HepG2 (cell line): ENCODE results near the gene ETV1. TPM values are rescaled to one million over a fixed set of nuclear protein-coding genes. Genes with fewer than 3 reads are reported as not detected.

ENCODE experiments used
- ATAC-seq: fragments of 200-7000 bp; cut with Tn5 transposase; 3 replicates; pipeline ENCODE4 v1.9.1; 2020; ENCODE audit warnings: mild to moderate bottlenecking, moderate library complexity
- BruUV-seq: library from RNA; stranded (reverse); fragments of 400-500 nt; replicated peaks from 2 replicates; lab custom pipeline; 2021; lab: Mats Ljungman, UMichigan
- CTCF ChIA-PET: fragments of 300-600 bp; formaldehyde crosslinking; extraction: SDS; loops from one replicate; lab custom pipeline; 2021; ENCODE audit warnings: low total read pairs, inconsistent platforms, low intra/inter-chr PET ratio; lab: Yijun Ruan, JAX
- POLR2A ChIA-PET: fragments of 350-600 bp; sonication (Branson Sonifier 250); formaldehyde crosslinking; loops from one replicate; lab custom pipeline; 2020; ENCODE audit warnings: antibody characterized with exemption, inconsistent platforms; lab: Yijun Ruan, JAX
- DNase-seq: peaks from one replicate; pipeline ENCODE4 v3.0.0-alpha.2; 2015; ENCODE audit warnings: low spot score
- FAIRE-seq: peaks from 3 replicates; lab custom pipeline; 2011; peaks lifted over from hg19 to GRCh38; lab: Jason Lieb, UNC
- H2AFZ ChIP-seq: one replicate; pipeline ENCODE4 v1.6.1; 2011; ENCODE audit warnings: low read length, inconsistent platforms
- H3K27ac ChIP-seq: fragments of 300-600 bp; 3 replicates; pipeline ENCODE4 v1.8.0; 2011; ENCODE audit warnings: mixed run types, mild to moderate bottlenecking, mixed read lengths, low read length, inconsistent platforms; ENCODE audit not compliant: insufficient read depth; ENCODE audit errors: extremely low read length
- H3K27me3 ChIP-seq, 2 experiments: fragments of 200-600 bp in 1 of 2; 2 replicates in 1 of 2; 3 replicates in 1 of 2; pipeline versions ENCODE4 v1.6.0 to v1.8.0; 2011; ENCODE audit warnings: low read length in 2 of 2, mild to moderate bottlenecking in 2 of 2, moderate library complexity in 2 of 2, inconsistent platforms in 1 of 2; ENCODE audit not compliant: insufficient read depth in 2 of 2, control insufficient read depth in 1 of 2
- H3K36me3 ChIP-seq, 2 experiments: fragments of 200-600 bp in 1 of 2; replicated peaks in 1 of 2; 2 replicates in 1 of 2; 3 replicates in 1 of 2; pipeline versions ENCODE4 v1.5.1 to v1.8.0; 2011; ENCODE audit warnings: low read length in 2 of 2, inconsistent platforms in 1 of 2; ENCODE audit not compliant: insufficient read depth in 2 of 2, control insufficient read depth in 1 of 2
- H3K4me1 ChIP-seq: 2 replicates; pipeline ENCODE4 v1.5.1; 2012; ENCODE audit warnings: low read length, inconsistent platforms; ENCODE audit not compliant: insufficient read depth
- H3K4me2 ChIP-seq: 2 replicates; pipeline ENCODE4 v1.6.0; 2011; ENCODE audit warnings: low read depth, low read length, inconsistent platforms
- H3K4me3 ChIP-seq, 3 experiments: fragments of 200-600 bp in 1 of 3; sonication (generic), shearing (Covaris generic) in 1 of 3; replicated peaks in 1 of 3; 2 replicates each; pipeline ENCODE4 v1.5.1; 2011 to 2016; ENCODE audit warnings: low read length in 3 of 3, inconsistent platforms in 2 of 3, low read depth in 2 of 3, mild to moderate bottlenecking in 2 of 3, control low read depth in 1 of 3, mixed read lengths in 1 of 3; ENCODE audit not compliant: insufficient read depth in 1 of 3
- H3K79me2 ChIP-seq: one replicate; pipeline ENCODE4 v1.6.1; 2011; ENCODE audit warnings: low read length, inconsistent platforms; ENCODE audit not compliant: insufficient read depth
- H3K9ac ChIP-seq: 2 replicates; pipeline ENCODE4 v1.6.0; 2011; ENCODE audit warnings: mild to moderate bottlenecking, low read depth, low read length, inconsistent platforms; ENCODE audit not compliant: insufficient read depth
- H3K9me3 ChIP-seq: 2 replicates; pipeline ENCODE4 v1.5.1; 2012; ENCODE audit warnings: mild to moderate bottlenecking, low read length
- H4K20me1 ChIP-seq: 2 replicates; pipeline ENCODE4 v1.6.0; 2011; ENCODE audit warnings: inconsistent platforms, mild to moderate bottlenecking, low read length, moderate library complexity; ENCODE audit not compliant: insufficient read depth
- KAT8 ChIP-seq: IDR thresholded peaks from 2 replicates; pipeline ENCODE4 v1.6.1; 2016; ENCODE audit warnings: missing genetic modification reagents, missing compliant biosample characterization
- MYPOP ChIP-seq: sonication (generic); formaldehyde crosslinking; IDR thresholded peaks from 2 replicates; pipeline ENCODE4 v1.8.1; 2023; ENCODE audit warnings: mild to moderate bottlenecking, moderate library complexity, missing genetic modification reagents
- NFYB ChIP-seq: sonication (generic); formaldehyde crosslinking; IDR thresholded peaks from 2 replicates; pipeline ENCODE4 v1.4.0; 2020; ENCODE audit warnings: missing genetic modification reagents
- RAD51 ChIP-seq: fragments of 450-650 bp; IDR thresholded peaks from 2 replicates; pipeline ENCODE4 v1.6.1; 2016; ENCODE audit warnings: borderline replicate concordance
- REPIN1 ChIP-seq: sonication (generic); formaldehyde crosslinking; IDR thresholded peaks from 2 replicates; pipeline ENCODE4 v1.8.0; 2022; ENCODE audit warnings: missing genetic modification reagents, low read depth, mild to moderate bottlenecking, borderline replicate concordance
- RFX3 ChIP-seq: IDR thresholded peaks from 2 replicates; pipeline ENCODE4 v1.6.1; 2016; ENCODE audit warnings: missing biosample characterization, missing genetic modification reagents
- SP2 ChIP-seq: sonication (generic); formaldehyde crosslinking; IDR thresholded peaks from 2 replicates; pipeline ENCODE4 v1.5.1; 2020; ENCODE audit warnings: mild to moderate bottlenecking, missing genetic modification reagents
- SP4 ChIP-seq: sonication (generic); formaldehyde crosslinking; IDR thresholded peaks from 2 replicates; pipeline ENCODE4 v1.8.1; 2023; ENCODE audit warnings: mild to moderate bottlenecking, missing genetic modification reagents
- STAT5B ChIP-seq: sonication (generic); formaldehyde crosslinking; IDR thresholded peaks from 2 replicates; pipeline ENCODE4 v1.4.0; 2020; ENCODE audit warnings: missing genetic modification reagents
- TFDP2 ChIP-seq: sonication (generic); formaldehyde crosslinking; IDR thresholded peaks from 2 replicates; pipeline ENCODE4 v1.4.0; 2020; ENCODE audit warnings: missing genetic modification reagents
- ZFAT ChIP-seq: sonication (generic); formaldehyde crosslinking; conservative IDR thresholded peaks from 2 replicates; pipeline ENCODE4 v1.8.1; 2023; ENCODE audit warnings: missing genetic modification reagents, inconsistent platforms
- ZNF543 ChIP-seq: sonication (generic); formaldehyde crosslinking; IDR thresholded peaks from 2 replicates; pipeline ENCODE4 v1.4.0; 2020; ENCODE audit warnings: mild to moderate bottlenecking, missing genetic modification reagents
- ZNF556 ChIP-seq: sonication (generic); formaldehyde crosslinking; IDR thresholded peaks from 2 replicates; pipeline ENCODE4 v1.4.0; 2020; ENCODE audit warnings: mild to moderate bottlenecking, missing genetic modification reagents, borderline replicate concordance
- ZNF605 ChIP-seq: sonication (generic); formaldehyde crosslinking; IDR thresholded peaks from 2 replicates; pipeline ENCODE4 v1.8.0; 2022; ENCODE audit warnings: mild to moderate bottlenecking, missing genetic modification reagents
- ZNF678 ChIP-seq: sonication (generic); formaldehyde crosslinking; IDR thresholded peaks from 2 replicates; pipeline ENCODE4 v1.4.0; 2020; ENCODE audit warnings: mild to moderate bottlenecking, missing genetic modification reagents
- ZNF687 ChIP-seq: sonication (generic); formaldehyde crosslinking; IDR thresholded peaks from 2 replicates; pipeline ENCODE4 v1.5.1; 2020; ENCODE audit warnings: mild to moderate bottlenecking, missing genetic modification reagents, moderate library complexity
- ZNF713 ChIP-seq: sonication (generic); formaldehyde crosslinking; IDR thresholded peaks from 2 replicates; pipeline ENCODE4 v1.4.0; 2020; ENCODE audit warnings: mild to moderate bottlenecking, missing genetic modification reagents
- WGBS: methylation state at CpG from one replicate; pipeline ENCODE4 v1.1.6; 2017; ENCODE audit warnings: low lambda C conversion rate; 5-methylcytosine and 5-hydroxymethylcytosine counted together
- in situ Hi-C: cut with HindIII; loops from 2 replicates; pipeline ENCODE4 v1.10.0; 2017; ENCODE audit warnings: low pct_unique_long_range_greater_than_20kb; ENCODE audit not compliant: extremely low pct_ligation_motif_present
- intact Hi-C: fragments of 100-400 bp; cut with micrococcal nuclease; formaldehyde crosslinking; loops from one replicate; pipeline ENCODE4 v1.10.0; 2022; ENCODE audit not compliant: unreplicated experiment
- polyA plus RNA-seq, 8 experiments: library from polyadenylated mRNA; depleted of rRNA in 3 of 8; stranded (reverse) in 7 of 8; unstranded in 1 of 8; fragments of >200 nt; fragmentation: Illumina TruSeq in 4 of 8; extraction: Trizol in 4 of 8; gene quantifications; 2 replicates each; pipeline versions ENCODE4 v1.2.1 to v1.2.3, GENCODE V29; 2011 to 2016; ENCODE audit warnings: low read depth in 4 of 8, missing spikeins in 1 of 8, mixed read lengths in 1 of 8; ENCODE audit not compliant: insufficient read depth in 1 of 8
- total RNA-seq, 5 experiments: library from RNA; depleted of rRNA; stranded (reverse); fragments of >200 nt; fragmentation: Illumina TruSeq; extraction: Trizol; gene quantifications; 2 replicates each; pipeline ENCODE4 v1.2.3, GENCODE V29; 2016; ENCODE audit warnings: low read depth in 1 of 5
- TF ChIP-seq, protein P1 (sequence below): IDR thresholded peaks from 2 replicates; pipeline ENCODE4 v1.6.1; 2012; ENCODE audit warnings: inconsistent platforms

The ETV1 gene
- total and polyA plus RNA-seq, 2 of the 13 experiments (the other 11 are each of a cell fraction or from before 2014, with no cell fraction given) = 0.04 to 0.24 TPM

DNA sequence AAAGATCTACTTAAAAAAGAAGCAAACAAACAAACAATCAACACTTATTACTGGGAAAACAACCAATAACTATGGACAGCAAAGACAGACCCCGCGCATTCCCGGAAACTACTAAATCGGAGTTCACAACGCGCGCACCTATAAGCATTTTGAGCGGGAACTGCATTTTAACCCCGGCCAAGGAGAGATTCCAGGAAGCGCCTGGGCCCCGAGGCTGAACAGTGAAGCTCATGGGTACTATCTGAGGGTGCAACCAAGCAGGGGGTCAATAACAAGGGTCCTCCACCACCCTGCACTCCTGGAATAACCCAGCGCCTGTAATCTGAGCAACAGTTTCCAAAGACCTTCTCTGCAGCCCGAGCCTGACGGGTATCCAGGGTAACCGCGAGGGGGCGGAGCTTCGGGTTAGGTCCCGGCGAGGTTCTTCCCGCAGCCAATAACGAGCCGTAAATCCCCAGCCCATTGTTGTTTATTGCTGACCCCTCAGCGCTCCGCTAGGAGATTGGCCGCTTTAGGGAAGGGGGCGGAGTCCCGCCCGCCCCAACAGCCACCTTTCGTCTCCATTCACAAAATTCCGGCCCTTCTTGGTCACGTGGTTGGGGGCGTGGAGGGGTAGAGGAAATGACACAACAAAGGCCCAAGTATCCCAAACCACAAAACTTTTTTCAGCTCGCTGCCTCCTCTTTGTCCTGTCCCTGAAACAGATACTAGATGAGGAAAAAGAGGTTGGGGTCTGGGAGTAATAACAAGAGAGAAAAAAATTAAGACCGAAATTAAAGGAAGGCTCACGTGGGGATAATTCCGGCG is 1.7 kb upstream of the ETV1 start:
- FAIRE-seq (no peak), DNase-seq (peak; percentile 24), ATAC-seq (peak; percentile 80)
- intact Hi-C loops (no loop called here), in situ Hi-C loops (no loop called here)
- WGBS = 16% methylated on average over 29 of the region's 38 CpGs
- Histone ChIP-seq H3K9ac (no peak overlapping the region), H3K27me3 (no peaks in the 10 kb centered on the region; a peak in 1 of 5 replicates), H3K36me3 (no peaks in the 10 kb centered on the region), H3K9me3 (no peaks in the 10 kb centered on the region), H2AFZ (no peak overlapping the region), H4K20me1 (no peaks in the 10 kb centered on the region), H3K4me3 (peak overlapping the region; percentile 43 to 69 (median 54)), H3K79me2 (no peaks in the 10 kb centered on the region), H3K27ac (no peak overlapping the region), H3K4me2 (peak overlapping the region; percentile 86), H3K4me1 (peaks cover 28% of the 10 kb centered on the region; the same call in 1 of the 2 replicates)
- CTCF ChIA-PET = no interaction called here
- POLR2A ChIA-PET = no interaction called here
- no TSS peak for BruUV-seq
- no peak for TF ChIP-seq STAT5B (CRISPR knock-in tag)
- TF ChIP-seq ZNF556 (CRISPR knock-in tag) = no peak
- 0 out of 2 replicates have a peak, but pooled peaks have one; percentile 39 for TF ChIP-seq ZNF605 (CRISPR knock-in tag)
- 0 out of 2 replicates have a peak, but pooled peaks have one; percentile 29 for TF ChIP-seq KAT8 (CRISPR knock-in tag)
- peak; percentile 47; the same call in 1 of the 2 replicates for TF ChIP-seq RAD51
- 0 out of 2 replicates have a peak, but pooled peaks have one; percentile 30 for TF ChIP-seq ZFAT (CRISPR knock-in tag)
- TF ChIP-seq TFDP2 (CRISPR knock-in tag) = peak; percentile 42; the same call in 1 of the 2 replicates
- TF ChIP-seq ZNF678 = no peak
- no peak for TF ChIP-seq ZNF713 (CRISPR knock-in tag)
- TF ChIP-seq ZNF543 (CRISPR knock-in tag) = 0 out of 2 replicates have a peak, but pooled peaks have one; percentile 37
- TF ChIP-seq RFX3 (CRISPR knock-in tag) = 0 out of 2 replicates have a peak, but pooled peaks have one; percentile 10
- TF ChIP-seq, protein P1, sequence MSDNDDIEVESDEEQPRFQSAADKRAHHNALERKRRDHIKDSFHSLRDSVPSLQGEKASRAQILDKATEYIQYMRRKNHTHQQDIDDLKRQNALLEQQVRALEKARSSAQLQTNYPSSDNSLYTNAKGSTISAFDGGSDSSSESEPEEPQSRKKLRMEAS = peak; percentile 46
- TF ChIP-seq SP4 (CRISPR knock-in tag) = peak; percentile 59; the same call in 1 of the 2 replicates
- peak; percentile 50 for TF ChIP-seq SP2
- peak; percentile 27; the same call in 1 of the 2 replicates for TF ChIP-seq ZNF687 (CRISPR knock-in tag)
- 0 out of 2 replicates have a peak, but pooled peaks have one; percentile 20 for TF ChIP-seq MYPOP (CRISPR knock-in tag)
- TF ChIP-seq NFYB = peak; percentile 70; the same call in 1 of the 2 replicates
- no peak for TF ChIP-seq REPIN1 (CRISPR knock-in tag)
